Uterus (tissue), 4 donors: Measurements from ENCODE around the gene SYVN1. TPM values are rescaled to one million over a fixed set of nuclear protein-coding genes. Genes with fewer than 3 reads are reported as not detected.

Experiments
- DNase-seq, 2 donors: peaks; one replicate each; pipeline ENCODE4 v3.0.0-alpha.2; 2019 to 2020
- H3K27ac ChIP-seq, 2 donors: fragments of 200-600 bp; sonication (generic); 1 replicate in 1 of 2; 2 replicates in 1 of 2; pipeline ENCODE4 v1.5.1; 2016 to 2018
- H3K27me3 ChIP-seq, 2 donors: fragments of 200-600 bp; sonication (generic); one replicate each; pipeline ENCODE4 v1.5.1; 2018 to 2019; ENCODE audit warnings: control low read depth in 1 of 2
- H3K36me3 ChIP-seq, 2 donors: fragments of 200-600 bp; sonication (generic); one replicate each; pipeline ENCODE4 v1.5.1; 2019; ENCODE audit warnings: control low read depth in 1 of 2
- H3K4me1 ChIP-seq, 2 donors: fragments of 200-600 bp; sonication (generic); one replicate each; pipeline ENCODE4 v1.5.1; 2018 to 2019; ENCODE audit warnings: control low read depth in 1 of 2
- H3K4me3 ChIP-seq, 2 donors: fragments of 200-600 bp; sonication (generic); 1 replicate in 1 of 2; 2 replicates in 1 of 2; pipeline ENCODE4 v1.5.1; 2018 to 2019; ENCODE audit warnings: mild to moderate bottlenecking in 1 of 2
- H3K9me3 ChIP-seq, 2 donors: fragments of 200-600 bp; sonication (generic); one replicate each; pipeline ENCODE4 v1.5.1; 2019; ENCODE audit warnings: control low read depth in 1 of 2
- POLR2A ChIP-seq, 2 donors: fragments of 450-650 bp; IDR thresholded peaks; one replicate each; pipeline ENCODE4 v1.6.1; 2016; ENCODE audit warnings: antibody characterized with exemption in 2 of 2, mild to moderate bottlenecking in 1 of 2, moderate library complexity in 1 of 2
- intact Hi-C: fragments of 100-400 bp; cut with DNase I; formaldehyde crosslinking; loops from one replicate; pipeline ENCODE4 v1.15.1; 2023; ENCODE audit warnings: low total_unique reads
- total RNA-seq, 4 donors: library from RNA; depleted of rRNA in 3 of 4; stranded (reverse); fragments of >200 nt in 3 of 4; gene quantifications; one replicate each; pipeline versions ENCODE4 v1.1.0 to v1.2.4, GENCODE V29; 2014 to 2023
- TF ChIP-seq, protein P1 (sequence below), 4 experiments: fragments of 200-600 bp in 2 of 4; fragments of 450-650 bp in 2 of 4; sonication (generic) in 2 of 4; IDR thresholded peaks; one replicate each; pipeline ENCODE4 v1.5.1; 2016 to 2019; ENCODE audit warnings: antibody characterized with exemption in 4 of 4, mild to moderate bottlenecking in 2 of 4, moderate library complexity in 1 of 4
- donor health status: DM: yes; HTN: yes; CAD: no.

The SYVN1 gene
- total RNA-seq, 4 donors from 2014 or later = 34.7 to 88.8 (median 60.5) TPM

DNA sequence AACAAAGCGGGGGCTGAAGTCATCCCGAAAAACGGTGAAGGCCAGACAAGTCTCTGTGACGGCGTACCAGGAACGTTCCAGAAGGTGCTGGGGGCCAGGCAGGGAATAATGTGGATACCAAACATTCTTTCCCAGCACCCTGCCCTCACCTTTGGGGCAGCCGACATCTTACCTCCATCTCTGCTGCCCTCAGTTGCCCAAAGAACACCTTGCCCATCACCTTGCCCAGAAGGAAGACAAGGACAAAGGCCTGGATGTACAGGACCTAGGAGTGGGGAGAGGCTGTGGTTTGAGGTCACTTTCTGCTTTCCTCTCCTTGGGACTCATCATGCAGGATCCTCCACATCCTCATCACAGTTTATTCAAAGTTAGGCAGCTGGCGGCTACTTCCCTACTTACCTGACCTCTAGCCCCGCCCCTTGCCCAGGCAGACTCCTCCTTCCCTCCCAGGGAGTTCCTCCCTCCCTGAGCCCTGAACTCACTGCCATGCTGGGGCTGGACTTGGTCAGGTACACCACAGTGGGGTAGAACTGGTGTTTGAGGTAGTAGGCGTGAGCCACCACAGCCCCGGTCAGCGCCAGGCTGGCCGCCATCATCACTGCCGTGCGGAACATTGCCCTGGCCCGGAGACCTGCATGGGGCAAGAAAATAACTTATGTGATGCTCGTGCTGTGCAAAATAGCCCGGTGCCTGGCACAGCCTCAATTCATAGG, 1.2 kb downstream of the SYVN1 start:
- no peaks in the 10 kb centered on the region for H3K9me3 ChIP-seq
- no peak for TF ChIP-seq POLR2A (IDR thresholded peaks at IDR 0.05)
- TF ChIP-seq, protein P1, sequence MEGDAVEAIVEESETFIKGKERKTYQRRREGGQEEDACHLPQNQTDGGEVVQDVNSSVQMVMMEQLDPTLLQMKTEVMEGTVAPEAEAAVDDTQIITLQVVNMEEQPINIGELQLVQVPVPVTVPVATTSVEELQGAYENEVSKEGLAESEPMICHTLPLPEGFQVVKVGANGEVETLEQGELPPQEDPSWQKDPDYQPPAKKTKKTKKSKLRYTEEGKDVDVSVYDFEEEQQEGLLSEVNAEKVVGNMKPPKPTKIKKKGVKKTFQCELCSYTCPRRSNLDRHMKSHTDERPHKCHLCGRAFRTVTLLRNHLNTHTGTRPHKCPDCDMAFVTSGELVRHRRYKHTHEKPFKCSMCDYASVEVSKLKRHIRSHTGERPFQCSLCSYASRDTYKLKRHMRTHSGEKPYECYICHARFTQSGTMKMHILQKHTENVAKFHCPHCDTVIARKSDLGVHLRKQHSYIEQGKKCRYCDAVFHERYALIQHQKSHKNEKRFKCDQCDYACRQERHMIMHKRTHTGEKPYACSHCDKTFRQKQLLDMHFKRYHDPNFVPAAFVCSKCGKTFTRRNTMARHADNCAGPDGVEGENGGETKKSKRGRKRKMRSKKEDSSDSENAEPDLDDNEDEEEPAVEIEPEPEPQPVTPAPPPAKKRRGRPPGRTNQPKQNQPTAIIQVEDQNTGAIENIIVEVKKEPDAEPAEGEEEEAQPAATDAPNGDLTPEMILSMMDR (IDR thresholded peaks at IDR 0.05) = no peak
- intact Hi-C loops = no loop called here
- no peaks in the 10 kb centered on the region for H3K27me3 ChIP-seq
- peak overlapping the region; percentile 57 to 64 for H3K4me3 ChIP-seq
- H3K4me1 ChIP-seq = peaks cover 0 to 13% of the 10 kb centered on the region in 2 donors
- no peaks in the 10 kb centered on the region for H3K36me3 ChIP-seq
- peak; percentile 28 to 32 for DNase-seq
- peak overlapping the region; percentile 96 to 97 for H3K27ac ChIP-seq

DNA sequence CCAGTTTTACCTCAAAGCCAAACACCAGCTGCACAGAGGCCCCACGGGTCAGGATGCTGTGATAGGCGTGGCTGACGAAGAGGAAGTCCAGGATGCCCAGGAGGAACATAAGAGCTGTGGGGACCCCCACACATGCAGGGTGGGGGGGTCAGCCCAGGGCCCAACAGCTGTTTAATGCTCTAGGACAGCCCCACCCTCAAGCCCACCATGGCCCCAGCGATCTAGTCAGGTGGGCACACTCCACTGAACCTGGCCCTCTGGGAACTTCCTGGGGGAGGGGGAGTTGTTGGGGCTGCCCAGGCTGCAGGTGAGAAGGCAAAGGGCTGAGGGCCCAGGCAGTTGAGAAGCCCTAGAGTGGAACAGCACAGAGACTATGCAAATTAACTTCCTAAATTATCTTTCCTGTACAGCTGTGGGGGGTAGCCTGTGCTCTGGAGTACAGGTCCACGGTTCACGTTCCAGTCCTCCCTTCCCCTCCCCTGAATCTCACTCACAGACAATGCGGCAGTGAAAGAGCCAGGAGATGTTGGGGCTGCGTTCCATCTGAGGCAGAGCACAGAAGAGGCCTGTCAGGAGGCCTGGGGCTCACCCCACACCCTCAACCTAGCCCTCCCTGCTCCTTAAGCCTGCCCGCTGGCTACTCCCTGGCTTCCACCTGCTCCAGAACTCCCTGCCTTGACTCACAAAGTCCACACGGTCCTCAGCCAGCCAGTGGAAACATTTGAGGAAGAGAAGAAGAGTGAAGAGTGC, 1.9 kb downstream of the SYVN1 start:
- Histone ChIP-seq H3K4me3 (no peak overlapping the region), H3K9me3 (no peaks in the 10 kb centered on the region), H3K4me1 (peaks cover 0 to 13% of the 10 kb centered on the region in 2 donors), H3K27ac (no peak overlapping the region), H3K36me3 (no peaks in the 10 kb centered on the region), H3K27me3 (no peaks in the 10 kb centered on the region)
- intact Hi-C loops = no loop called here
- TF ChIP-seq, protein P1 (IDR thresholded peaks at IDR 0.05) = no peak
- no peak for TF ChIP-seq POLR2A (IDR thresholded peaks at IDR 0.05)
- peak in 1 of 2 donors; percentile 15 for DNase-seq

DNA sequence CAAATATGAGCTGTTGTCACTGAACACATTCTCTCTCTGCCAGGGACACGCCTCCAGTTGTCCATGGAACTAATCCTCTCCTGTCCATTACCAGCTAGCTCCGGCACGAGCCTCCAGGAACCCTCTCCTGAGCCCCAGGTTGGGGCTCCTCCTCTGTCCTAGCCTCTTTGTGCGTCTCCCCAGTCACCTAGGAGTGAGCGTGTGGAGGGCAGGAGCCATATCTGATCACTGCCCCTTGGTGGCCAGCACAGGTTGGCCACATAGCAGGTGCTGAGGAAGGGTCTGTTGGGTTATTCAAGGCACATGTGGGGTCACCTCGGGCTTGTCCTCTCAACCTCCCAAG, 2.5 kb downstream of the SYVN1 start:
- no peaks in the 10 kb centered on the region for H3K9me3 ChIP-seq
- intact Hi-C loops = no loop called here
- no peak for TF ChIP-seq POLR2A (IDR thresholded peaks at IDR 0.05)
- TF ChIP-seq, protein P1 (IDR thresholded peaks at IDR 0.05) = no peak
- no peak overlapping the region for H3K4me3 ChIP-seq
- no peak overlapping the region for H3K27ac ChIP-seq
- no peak for DNase-seq
- no peaks in the 10 kb centered on the region for H3K27me3 ChIP-seq
- H3K36me3 ChIP-seq = no peaks in the 10 kb centered on the region
- H3K4me1 ChIP-seq = peaks cover 0 to 13% of the 10 kb centered on the region in 2 donors

DNA sequence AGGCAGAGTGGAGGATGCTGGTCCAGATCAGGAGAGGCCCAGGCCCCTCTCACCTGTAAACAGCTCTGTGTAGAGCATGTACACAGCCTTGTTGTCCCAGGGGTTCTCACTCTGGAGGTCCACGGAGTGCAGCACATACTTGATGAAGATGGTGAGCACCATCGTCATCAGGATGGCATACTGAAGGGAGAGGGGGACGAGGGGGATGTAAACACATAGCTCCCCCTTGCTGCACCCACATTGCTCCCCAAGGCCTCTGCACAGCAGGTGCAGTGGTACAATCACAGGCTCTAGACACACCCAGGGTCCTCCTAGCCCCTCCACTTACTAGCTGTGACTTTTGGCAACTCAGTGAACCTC, 2.9 kb downstream of the SYVN1 start:
- no peak overlapping the region for H3K27ac ChIP-seq
- TF ChIP-seq, protein P1 (IDR thresholded peaks at IDR 0.05) = no peak
- TF ChIP-seq POLR2A (IDR thresholded peaks at IDR 0.05) = no peak
- peaks cover 0 to 13% of the 10 kb centered on the region in 2 donors for H3K4me1 ChIP-seq
- no peaks in the 10 kb centered on the region for H3K36me3 ChIP-seq
- H3K27me3 ChIP-seq = no peaks in the 10 kb centered on the region
- intact Hi-C loops = no loop called here
- no peaks in the 10 kb centered on the region for H3K9me3 ChIP-seq
- DNase-seq = peak in 1 of 2 donors; percentile 4
- no peak overlapping the region for H3K4me3 ChIP-seq
